LNCaP clone FGC (cell line): ENCODE results near the gene WWTR1.

Experiments used
- DNase-seq: peaks from one replicate; pipeline ENCODE4 v3.0.0-alpha.2; 2011; ENCODE audit warnings: low read depth
- H3K4me3 ChIP-seq: 2 replicates; pipeline ENCODE4 v1.5.1; 2011; ENCODE audit warnings: mild to moderate bottlenecking, low read depth, low read length, control low read depth
- CTCF ChIP-seq: IDR thresholded peaks from 2 replicates; pipeline ENCODE4 v1.5.1; 2012; ENCODE audit warnings: mild to moderate bottlenecking; ENCODE audit not compliant: control insufficient read depth, insufficient read depth; ENCODE audit errors: extremely low read depth

Gene WWTR1

GRCh38 chr3:149480326-149481017, 177.4 kb downstream of the WWTR1 start:
- no peak overlapping the region for H3K4me3 ChIP-seq
- DNase-seq, result peak; percentile 64
- peak; percentile 90 for TF ChIP-seq CTCF

GRCh38 chr3:149479621-149480325, 178.1 kb downstream of the WWTR1 start:
- no peak overlapping the region for H3K4me3 ChIP-seq
- no peak for DNase-seq
- TF ChIP-seq CTCF, result no peak

- no peak for TF ChIP-seq CTCF
- no peak for DNase-seq
- no peak overlapping the region for H3K4me3 ChIP-seq
These were observed 181.6 kb downstream of the WWTR1 start for GRCh38 chr3:149476225-149476624.

- no peak for DNase-seq
- no peak overlapping the region for H3K4me3 ChIP-seq
- no peak for TF ChIP-seq CTCF
These were observed 182.3 kb downstream of the WWTR1 start for GRCh38 chr3:149475451-149476060.

GRCh38 chr3:149474250-149474817, 183.5 kb downstream of the WWTR1 start, which contains the start of gene TM4SF4:
Gene TM4SF4 (plus strand): TSS chr3:149474697. CDS start chr3:149474878, 181 bp downstream.
- no peak for DNase-seq
- no peak within 1 kb of the TSS for H3K4me3 ChIP-seq
- no peak for TF ChIP-seq CTCF

- no peak overlapping the region for H3K4me3 ChIP-seq
- TF ChIP-seq CTCF, result no peak
- no peak for DNase-seq
These were observed 184.2 kb downstream of the WWTR1 start for GRCh38 chr3:149473357-149474249.
